ELF-1 (cell line): Measurements from ENCODE around the gene HCN1.

ENCODE experiments used
- DNase-seq: peaks from one replicate; pipeline ENCODE4 v3.0.0-alpha.2; 2016; ENCODE audit warnings: low read depth, low spot score

The HCN1 gene

GRCh38 chr5:45696206-45696836 lies at the start of gene HCN1:
TSS of gene HCN1 (minus strand) at chr5:45696380.
- peak; percentile 91 for DNase-seq

- DNase-seq = no peak
Observed at GRCh38 chr5:45741110-45741509, 44.9 kb upstream of the HCN1 start.

- no peak for DNase-seq
Observed at GRCh38 chr5:45737153-45737552, 41.0 kb upstream of the HCN1 start.

- no peak for DNase-seq
Observed at GRCh38 chr5:45725537-45725936, 29.4 kb upstream of the HCN1 start.

DNA sequence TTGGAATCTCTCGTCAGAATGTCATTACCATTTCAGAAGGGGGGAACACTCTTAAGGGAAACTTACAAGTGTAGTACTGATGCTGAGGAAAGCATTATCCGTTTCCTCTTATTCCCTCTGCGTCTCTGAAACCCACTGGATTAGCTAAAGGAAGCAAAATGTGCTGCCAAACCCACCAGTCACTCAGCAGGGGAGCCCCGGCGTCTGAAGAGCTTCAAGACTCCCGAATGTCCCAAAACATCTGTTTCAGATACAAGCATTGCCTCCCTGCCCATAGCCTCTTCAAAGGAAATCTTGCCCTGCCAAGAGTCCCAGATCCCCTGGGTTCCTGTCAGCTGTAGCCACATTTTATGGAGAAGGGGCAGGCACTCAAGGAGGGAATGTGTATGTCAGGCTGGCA lies 1.0 kb upstream of the HCN1 start:
- no peak for DNase-seq

GRCh38 chr5:45695804-45696156 lies 400 bp downstream of the HCN1 start:
- no peak for DNase-seq

- peak; percentile 48 for DNase-seq
Observed at GRCh38 chr5:45694971-45695803, 993 bp downstream of the HCN1 start.

- DNase-seq = no peak
Observed at GRCh38 chr5:45694255-45694814, 1.8 kb downstream of the HCN1 start.

DNA sequence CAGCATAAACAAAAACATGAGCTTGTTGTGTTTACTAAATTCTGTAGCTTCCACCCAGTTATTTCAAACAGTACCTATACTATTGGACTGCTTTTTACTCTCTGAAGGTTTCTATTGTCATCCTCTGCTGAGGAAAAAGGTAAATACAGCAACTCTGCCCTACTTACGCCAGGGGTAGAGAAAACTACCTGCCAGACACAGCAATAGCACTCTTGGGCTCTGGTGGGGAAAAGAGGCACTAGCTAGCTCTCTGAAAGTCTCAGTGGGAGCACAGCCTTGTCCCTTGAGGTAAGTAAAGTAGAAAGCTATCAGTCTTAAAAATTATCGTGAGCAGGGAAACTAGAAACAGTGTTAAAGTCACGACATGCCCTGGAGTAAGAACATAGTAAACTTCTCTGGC lies 3.7 kb downstream of the HCN1 start:
- no peak for DNase-seq

GRCh38 chr5:45691656-45692055 lies 4.5 kb downstream of the HCN1 start:
- no peak for DNase-seq

DNA sequence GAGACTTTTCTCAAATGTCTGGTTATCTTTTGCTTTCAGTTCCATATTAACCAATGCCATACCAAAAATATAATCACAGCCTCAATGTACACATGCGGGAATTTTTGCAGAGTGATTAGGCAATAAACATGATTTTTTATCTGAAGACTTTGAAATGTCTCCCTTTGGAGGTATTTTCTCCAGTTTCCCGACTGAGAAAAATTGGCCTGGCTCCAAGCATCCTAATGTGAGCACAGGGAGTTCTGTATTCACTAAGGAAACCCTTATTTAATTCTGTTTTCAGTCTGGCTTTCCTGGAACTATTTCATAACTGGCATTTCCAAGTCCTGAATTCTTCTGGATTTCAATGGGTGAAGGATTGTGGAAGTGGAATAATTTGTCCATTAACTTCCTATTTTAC lies 8.5 kb downstream of the HCN1 start:
- no peak for DNase-seq

DNA sequence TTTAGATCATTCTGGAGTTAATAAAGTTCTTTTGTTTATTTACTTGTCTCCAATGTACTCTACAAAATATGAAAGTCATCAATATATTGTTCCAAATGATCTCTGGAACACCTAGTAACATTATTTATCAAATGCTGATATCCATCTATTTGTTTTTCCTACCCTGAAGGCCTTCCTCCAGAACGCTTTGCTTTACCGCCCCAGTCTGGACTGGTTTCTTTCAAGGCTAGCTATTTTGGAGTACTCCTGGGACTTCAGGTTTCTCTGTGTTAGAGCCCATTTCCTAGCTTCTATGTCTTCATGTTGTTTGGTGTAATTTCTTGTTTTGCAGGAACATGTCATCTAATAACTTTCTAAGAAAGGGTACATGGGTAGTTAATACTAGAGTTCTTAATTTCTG lies 9.6 kb downstream of the HCN1 start:
- DNase-seq = no peak

DNA sequence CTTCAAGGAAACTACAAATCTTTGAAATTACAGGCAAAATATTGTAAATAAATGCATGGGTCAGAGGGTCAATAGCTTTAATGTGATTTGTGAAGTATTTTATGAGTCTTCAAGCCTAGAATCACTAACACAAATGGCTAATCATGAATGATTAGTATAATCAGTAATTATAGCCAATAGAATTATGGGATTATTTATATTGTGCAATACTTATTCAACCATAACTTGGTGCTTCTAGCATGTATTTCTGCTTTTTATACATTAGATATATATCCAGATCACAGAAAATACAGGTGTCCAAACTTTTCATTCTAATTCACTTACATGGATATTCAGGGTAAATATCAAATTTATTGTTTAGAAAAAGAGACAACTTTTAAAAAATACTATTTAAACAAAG lies 12.1 kb downstream of the HCN1 start:
- DNase-seq = no peak

- no peak for DNase-seq
Observed at GRCh38 chr5:45680950-45681349, 15.2 kb downstream of the HCN1 start.

- DNase-seq = no peak
Observed at GRCh38 chr5:45677524-45677923, 18.7 kb downstream of the HCN1 start.

DNA sequence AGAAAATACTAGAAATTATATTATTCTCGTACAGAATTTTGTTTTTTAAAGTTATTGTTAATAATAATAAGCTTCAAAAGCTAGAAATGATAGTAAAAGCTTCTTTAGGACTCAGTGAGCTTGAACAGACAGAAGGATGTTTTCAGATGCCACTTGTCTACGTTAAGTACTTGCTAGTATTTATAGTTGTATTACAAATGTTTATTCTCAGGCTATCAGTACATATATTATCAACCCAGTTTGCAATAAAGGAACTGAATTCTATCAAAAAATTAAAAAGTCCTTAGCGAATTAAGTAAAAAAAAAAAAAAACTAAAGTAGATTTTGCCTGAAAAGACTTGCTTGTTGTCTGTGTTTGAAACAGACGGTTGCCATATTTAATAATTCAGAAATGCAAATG lies 23.9 kb downstream of the HCN1 start:
- no peak for DNase-seq

DNA sequence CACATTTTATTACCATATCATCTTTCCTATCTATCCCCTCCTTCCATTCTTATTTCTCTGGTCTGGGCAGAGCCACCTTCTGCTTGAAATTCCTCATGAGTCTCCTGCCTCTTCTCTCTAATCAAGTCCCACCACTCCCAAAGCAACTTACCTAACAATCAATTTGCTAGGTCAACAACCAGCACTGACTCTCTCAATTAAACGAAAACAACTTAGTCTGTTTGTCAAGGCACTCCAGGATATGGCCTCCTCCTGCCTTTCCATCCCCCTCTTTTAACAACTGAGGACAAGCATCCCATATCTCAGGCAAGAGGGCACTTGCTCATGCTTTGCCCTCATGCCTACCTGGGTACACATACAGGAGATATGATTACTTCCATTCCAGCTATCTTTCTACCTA lies 47.4 kb downstream of the HCN1 start:
- no peak for DNase-seq

DNA sequence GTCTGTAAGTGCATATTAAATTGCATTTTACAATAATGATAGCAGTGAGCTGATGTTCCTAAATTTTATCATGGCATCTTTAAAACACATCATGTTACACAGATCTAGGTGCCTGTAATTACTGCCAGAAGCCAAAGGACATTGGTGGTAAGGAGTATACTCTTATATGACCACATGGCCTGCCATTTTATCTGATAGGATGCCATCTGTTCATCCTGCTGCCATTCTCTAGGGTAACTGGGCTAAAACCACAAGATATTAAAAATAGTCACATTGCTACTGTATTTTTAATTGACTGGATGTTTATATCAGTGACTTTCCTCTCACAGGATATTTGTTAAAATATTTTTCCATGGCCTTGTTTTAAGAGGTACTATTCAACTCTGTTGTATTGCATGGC lies 53.1 kb downstream of the HCN1 start:
- no peak for DNase-seq

DNA sequence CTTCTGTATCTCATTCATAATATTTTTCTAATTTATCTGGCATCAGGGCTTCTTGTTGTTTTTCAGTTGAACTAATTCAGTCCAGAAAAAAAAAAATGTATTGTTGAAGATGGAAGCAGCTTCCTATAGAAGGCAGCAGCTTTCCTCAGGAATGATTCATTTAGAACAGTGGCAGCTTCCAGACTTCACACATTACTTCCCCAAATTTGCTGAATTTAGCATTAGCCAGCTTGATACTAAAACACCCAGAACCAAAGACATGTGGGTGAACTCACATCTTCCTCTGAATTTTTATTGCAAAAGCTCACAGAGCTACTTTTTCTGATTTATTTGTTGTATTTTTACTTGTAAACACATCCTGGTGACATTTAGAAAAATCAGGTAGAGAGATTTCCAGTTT lies 53.8 kb downstream of the HCN1 start:
- DNase-seq = no peak

DNA sequence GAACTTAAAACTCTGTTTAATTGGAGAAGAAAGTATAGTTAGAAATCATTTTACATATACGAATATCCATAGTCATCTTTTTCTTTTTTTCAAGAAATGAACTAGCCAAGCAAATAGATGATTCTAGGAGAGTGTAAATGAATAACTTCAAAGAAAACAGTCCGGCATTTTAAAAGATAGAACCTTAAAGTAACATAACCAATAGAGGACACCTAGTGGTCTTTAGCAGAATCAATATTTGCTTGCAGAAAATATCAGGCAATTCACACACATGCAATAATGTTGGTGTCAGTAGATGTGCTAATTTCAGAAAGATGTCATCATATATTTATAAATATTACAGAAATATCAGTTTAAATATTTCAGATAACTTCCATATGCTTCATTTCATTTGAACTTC lies 57.1 kb downstream of the HCN1 start:
- DNase-seq = no peak

- no peak for DNase-seq
Observed at GRCh38 chr5:45627076-45627656, 69.0 kb downstream of the HCN1 start.

- no peak for DNase-seq
Observed at GRCh38 chr5:45623832-45624231, 72.3 kb downstream of the HCN1 start.

DNA sequence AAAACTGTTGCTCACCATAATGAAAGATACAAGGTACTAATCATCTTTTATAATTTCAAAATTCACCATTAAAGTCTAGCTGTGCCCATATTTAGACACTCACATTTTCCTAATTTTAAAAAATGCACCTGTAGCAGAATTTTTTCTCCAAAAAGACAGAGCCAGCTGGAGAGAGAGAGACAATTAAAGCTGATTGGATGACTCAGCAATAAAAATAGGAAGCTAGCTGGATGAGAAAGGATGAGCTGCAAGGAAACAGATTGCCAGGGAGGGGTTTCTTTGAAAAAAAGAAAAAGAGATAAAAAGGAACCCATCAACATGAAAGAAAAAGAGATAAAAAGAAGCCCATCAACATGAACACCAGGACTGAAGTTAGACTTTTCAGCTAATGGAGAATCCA lies 73.8 kb downstream of the HCN1 start:
- DNase-seq = no peak
